GM23338 (cell line): ENCODE data around the gene TTC3. TPM values are rescaled to one million over a fixed set of nuclear protein-coding genes. Genes with fewer than 3 reads are reported as not detected.

Source experiments
- ATAC-seq: fragments of 200-7000 bp; cut with Tn5 transposase; 3 replicates; pipeline ENCODE4 v1.9.1; 2020
- DNase-seq: peaks from one replicate; pipeline ENCODE4 v3.0.0-alpha.2; 2015; ENCODE audit warnings: low spot score
- H2AFZ ChIP-seq: fragments of 200-600 bp; sonication (generic); 2 replicates; pipeline ENCODE4 v1.8.0; 2016; ENCODE audit warnings: antibody characterized with exemption, mild to moderate bottlenecking, moderate library complexity
- H3F3A ChIP-seq: fragments of 200-600 bp; sonication (generic); replicated peaks from 2 replicates; pipeline ENCODE4 v1.8.0; 2017; ENCODE audit warnings: antibody characterized with exemption, mixed run types, low read depth
- H3K27ac ChIP-seq: fragments of 200-600 bp; sonication (generic); 2 replicates; pipeline ENCODE4 v1.6.1; 2016; ENCODE audit warnings: low read depth
- H3K27me3 ChIP-seq: fragments of 200-600 bp; sonication (generic); 2 replicates; pipeline ENCODE4 v1.8.0; 2016; ENCODE audit warnings: mild to moderate bottlenecking, mixed run types, moderate library complexity; ENCODE audit not compliant: insufficient read depth
- H3K36me3 ChIP-seq: fragments of 200-600 bp; sonication (generic); 2 replicates; pipeline ENCODE4 v1.8.0; 2016; ENCODE audit warnings: mild to moderate bottlenecking; ENCODE audit not compliant: insufficient read depth
- H3K4me1 ChIP-seq: fragments of 200-600 bp; sonication (generic); 2 replicates; pipeline ENCODE4 v1.8.0; 2016; ENCODE audit warnings: mild to moderate bottlenecking, moderate library complexity; ENCODE audit not compliant: insufficient read depth
- H3K4me2 ChIP-seq: fragments of 200-600 bp; sonication (generic); 2 replicates; pipeline ENCODE4 v1.7.1; 2017; ENCODE audit warnings: mixed run types
- H3K4me3 ChIP-seq: fragments of 200-600 bp; sonication (generic); 2 replicates; pipeline ENCODE4 v1.6.1; 2016; ENCODE audit warnings: mixed run types
- H3K79me2 ChIP-seq: fragments of 200-600 bp; sonication (generic); replicated peaks from 2 replicates; pipeline ENCODE4 v1.8.0; 2017; ENCODE audit warnings: mild to moderate bottlenecking; ENCODE audit not compliant: insufficient read depth
- H3K9me2 ChIP-seq: fragments of 200-600 bp; sonication (generic); 2 replicates; pipeline ENCODE4 v1.8.0; 2017; ENCODE audit not compliant: insufficient read depth
- H4K20me1 ChIP-seq: fragments of 200-600 bp; sonication (generic); replicated peaks from 2 replicates; pipeline ENCODE4 v1.8.0; 2017; ENCODE audit warnings: mild to moderate bottlenecking; ENCODE audit not compliant: insufficient read depth
- H3K27ac Mint-ChIP-seq: 2 replicates; pipeline ENCODE4 v1.8.0; 2020; ENCODE audit warnings: inconsistent platforms, mild to moderate bottlenecking, moderate library complexity, mixed read lengths
- H3K27me3 Mint-ChIP-seq: 3 replicates; pipeline ENCODE4 v1.8.0; 2022; ENCODE audit warnings: low read depth, mild to moderate bottlenecking, moderate library complexity, mixed read lengths, inconsistent platforms; ENCODE audit not compliant: insufficient read depth, poor library complexity
- H3K36me3 Mint-ChIP-seq: 3 replicates; pipeline ENCODE4 v1.8.0; 2021; ENCODE audit warnings: low read depth, mild to moderate bottlenecking, inconsistent platforms, moderate library complexity, mixed read lengths
- H3K4me1 Mint-ChIP-seq: 3 replicates; pipeline ENCODE4 v1.8.0; 2020; ENCODE audit warnings: mild to moderate bottlenecking, inconsistent platforms, mixed read lengths
- H3K4me3 Mint-ChIP-seq: 3 replicates; pipeline ENCODE4 v1.8.0; 2021; ENCODE audit warnings: moderate library complexity, mild to moderate bottlenecking, inconsistent platforms, mixed read lengths
- H3K9me3 Mint-ChIP-seq: 3 replicates; pipeline ENCODE4 v1.8.0; 2020; ENCODE audit warnings: moderate library complexity, mild to moderate bottlenecking, inconsistent platforms, mixed read lengths
- CREB1 ChIP-seq: fragments of 250-450 bp; sonication (Bioruptor Pico); IDR thresholded peaks from 2 replicates; pipeline ENCODE4 v1.5.0; 2020; ENCODE audit warnings: low read depth, mild to moderate bottlenecking, moderate library complexity
- ETS1 ChIP-seq: IDR thresholded peaks from 2 replicates; pipeline ENCODE4 v1.6.1; 2016; ENCODE audit warnings: antibody characterized with exemption
- EZH2 ChIP-seq: fragments of 200-600 bp; sonication (generic); IDR thresholded peaks from one replicate; pipeline ENCODE4 v1.8.0; 2017; ENCODE audit warnings: antibody characterized with exemption, mild to moderate bottlenecking, low read depth; ENCODE audit not compliant: unreplicated experiment
- EZH2phosphoT487 ChIP-seq: fragments of 200-600 bp; sonication (generic); IDR thresholded peaks from one replicate; pipeline ENCODE4 v1.8.1; 2018; ENCODE audit warnings: antibody characterized with exemption; ENCODE audit not compliant: unreplicated experiment
- NANOG ChIP-seq: IDR thresholded peaks from 2 replicates; pipeline ENCODE4 v1.6.1; 2016; ENCODE audit warnings: antibody characterized with exemption, borderline replicate concordance
- POLR2AphosphoS5 ChIP-seq: IDR thresholded peaks from 2 replicates; pipeline ENCODE4 v1.6.1; 2016; ENCODE audit warnings: antibody characterized with exemption, low read depth
- REST ChIP-seq: IDR thresholded peaks from one replicate; pipeline ENCODE4 v1.6.1; 2018; ENCODE audit warnings: antibody characterized with exemption; ENCODE audit not compliant: unreplicated experiment
- STAT1 ChIP-seq: IDR thresholded peaks from one replicate; pipeline ENCODE4 v1.6.1; 2016; ENCODE audit warnings: antibody characterized with exemption; ENCODE audit not compliant: unreplicated experiment
- ZNF114 ChIP-seq: fragments of 250-450 bp; sonication (Bioruptor Pico); IDR thresholded peaks from 2 replicates; pipeline ENCODE4 v1.5.0; 2020; ENCODE audit warnings: mild to moderate bottlenecking, moderate library complexity
- ZNF462 ChIP-seq: fragments of 250-450 bp; sonication (Bioruptor Pico); IDR thresholded peaks from 2 replicates; pipeline ENCODE4 v1.5.0; 2020; ENCODE audit warnings: mild to moderate bottlenecking, moderate library complexity
- polyA plus RNA-seq: library from polyadenylated mRNA; unstranded; fragments of >200 nt; fragmentation: Nextera tagmentation; extraction: Ambion mirVana; gene quantifications from 2 replicates; pipeline ENCODE4 v1.2.1, GENCODE V29; 2016
- total RNA-seq: library from RNA; depleted of rRNA; stranded (reverse); fragments of >200 nt; shearing (Covaris generic); gene quantifications from 2 replicates; pipeline ENCODE4 v1.2.3, GENCODE V29; 2014

TTC3 gene
- total and polyA plus RNA-seq, 2 experiments from 2014 or later: 28.9 to 48.6 TPM

GRCh38 chr21:37237346-37237745 lies 164.3 kb downstream of the TTC3 start:
- H3K4me1 ChIP-seq: no peaks in the 10 kb centered on the region
- no peaks in the 10 kb centered on the region for H3K4me1 Mint-ChIP-seq
- no peak overlapping the region for H3K4me2 ChIP-seq
- H4K20me1 ChIP-seq: peaks cover 4% of the 10 kb centered on the region; the same call in 1 of the 2 replicates
- H3K4me3 Mint-ChIP-seq: no peak overlapping the region
- ATAC-seq (no peak), DNase-seq (no peak)
- peaks cover 2% of the 10 kb centered on the region for H3K27me3 Mint-ChIP-seq
- peaks cover 9% of the 10 kb centered on the region for H3K36me3 ChIP-seq
- H3K36me3 Mint-ChIP-seq: peaks cover 31% of the 10 kb centered on the region
- no peak overlapping the region for H3K27ac Mint-ChIP-seq
- no peaks in the 10 kb centered on the region for H3K9me2 ChIP-seq
- no peak for TF ChIP-seq POLR2AphosphoS5
- no peak for TF ChIP-seq EZH2
- no peak for TF ChIP-seq ETS1
- TF ChIP-seq NANOG: no peak
- peaks cover 32% of the 10 kb centered on the region for H3K79me2 ChIP-seq
- no peaks in the 10 kb centered on the region for H3K27me3 ChIP-seq
- H3K9me3 Mint-ChIP-seq: no peaks in the 10 kb centered on the region
- H2AFZ ChIP-seq: no peak overlapping the region
- no peak overlapping the region for H3K4me3 ChIP-seq
- H3K27ac ChIP-seq: no peak overlapping the region
- H3F3A ChIP-seq: no peaks in the 10 kb centered on the region

- peaks cover under 1% of the 10 kb centered on the region; the same call in 1 of the 3 replicates for H3K4me1 Mint-ChIP-seq
- no peak overlapping the region for H3K27ac Mint-ChIP-seq
- Histone ChIP-seq H4K20me1 (peaks cover 4% of the 10 kb centered on the region; the same call in 1 of the 2 replicates), H3K27me3 (no peaks in the 10 kb centered on the region), H3K79me2 (peaks cover 36% of the 10 kb centered on the region), H3K4me1 (no peaks in the 10 kb centered on the region), H3K4me3 (no peak overlapping the region), H3K36me3 (peaks cover 8% of the 10 kb centered on the region), H2AFZ (no peak overlapping the region), H3F3A (no peaks in the 10 kb centered on the region), H3K9me2 (no peaks in the 10 kb centered on the region), H3K27ac (no peak overlapping the region), H3K4me2 (no peak overlapping the region)
- peaks cover 28% of the 10 kb centered on the region for H3K36me3 Mint-ChIP-seq
- H3K27me3 Mint-ChIP-seq: peaks cover 2% of the 10 kb centered on the region
- no peaks in the 10 kb centered on the region for H3K9me3 Mint-ChIP-seq
- H3K4me3 Mint-ChIP-seq: no peak overlapping the region
- no peak for DNase-seq
- no peak for ATAC-seq
- no peak for TF ChIP-seq EZH2
- no peak for TF ChIP-seq ZNF462
- no peak for TF ChIP-seq ZNF114 (CRISPR knock-in tag)
- no peak for TF ChIP-seq NANOG
- TF ChIP-seq REST: no peak
- TF ChIP-seq CREB1 (CRISPR knock-in tag): no peak
- TF ChIP-seq STAT1: no peak
- no peak for TF ChIP-seq ETS1
- TF ChIP-seq EZH2phosphoT487: no peak
These were observed 164.7 kb downstream of the TTC3 start for GRCh38 chr21:37237764-37238163.
